Measurements from ENCODE around the gene SYTL1.
A peak's percentile ranks its signal among the peaks of the same experiment; 100 is the strongest.

SYTL1 gene, protein sequence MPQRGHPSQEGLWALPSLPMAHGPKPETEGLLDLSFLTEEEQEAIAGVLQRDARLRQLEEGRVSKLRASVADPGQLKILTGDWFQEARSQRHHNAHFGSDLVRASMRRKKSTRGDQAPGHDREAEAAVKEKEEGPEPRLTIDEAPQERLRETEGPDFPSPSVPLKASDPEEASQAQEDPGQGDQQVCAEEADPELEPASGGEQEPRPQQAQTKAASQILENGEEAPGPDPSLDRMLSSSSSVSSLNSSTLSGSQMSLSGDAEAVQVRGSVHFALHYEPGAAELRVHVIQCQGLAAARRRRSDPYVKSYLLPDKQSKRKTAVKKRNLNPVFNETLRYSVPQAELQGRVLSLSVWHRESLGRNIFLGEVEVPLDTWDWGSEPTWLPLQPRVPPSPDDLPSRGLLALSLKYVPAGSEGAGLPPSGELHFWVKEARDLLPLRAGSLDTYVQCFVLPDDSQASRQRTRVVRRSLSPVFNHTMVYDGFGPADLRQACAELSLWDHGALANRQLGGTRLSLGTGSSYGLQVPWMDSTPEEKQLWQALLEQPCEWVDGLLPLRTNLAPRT

DNA sequence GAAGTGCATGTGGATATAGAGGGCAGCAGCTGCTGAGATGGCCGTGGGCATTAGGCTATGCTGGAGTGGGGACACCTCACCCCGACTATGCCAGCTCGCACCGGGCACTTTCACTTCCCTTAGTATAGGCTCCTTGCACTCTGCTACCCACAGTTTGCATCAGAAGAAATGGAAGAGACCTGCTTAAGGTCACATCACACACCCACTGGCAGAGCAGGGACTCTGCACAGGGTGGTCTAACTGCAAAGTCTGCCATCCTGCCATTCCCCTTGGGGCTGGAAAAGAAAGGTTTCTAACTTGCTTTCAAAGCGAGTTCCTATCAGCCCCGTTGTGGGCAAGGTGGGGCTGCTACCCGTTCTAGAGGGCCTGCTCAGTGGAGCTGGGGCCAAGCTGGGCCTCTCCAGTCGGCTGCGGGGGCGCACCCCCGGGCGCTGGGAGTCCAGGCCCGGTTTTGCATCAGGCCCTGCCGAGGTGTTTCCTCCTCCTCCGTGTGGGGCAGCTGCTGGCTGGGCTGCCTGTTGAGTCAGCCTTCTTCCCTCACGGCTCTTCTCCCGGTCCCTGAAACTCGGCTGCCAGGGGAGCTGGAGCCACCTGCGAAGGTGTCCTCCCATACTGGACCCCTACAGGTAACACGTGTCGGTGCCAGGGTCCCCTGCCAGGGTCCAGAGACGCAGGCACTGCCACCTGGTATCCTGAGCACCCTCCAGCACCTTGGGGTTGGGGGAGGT, at the start of gene SYTL1:
Gene SYTL1, plus strand, starts transcription at position 498 of the 728 bp plus-strand sequence. CDS start 3,313 bp downstream, outside the sequence.
- H3K4me3 ChIP-seq (ENCODE audit: low read depth, low read length): peak within 1 kb of the TSS; percentile 96
- TF ChIP-seq, protein P1, sequence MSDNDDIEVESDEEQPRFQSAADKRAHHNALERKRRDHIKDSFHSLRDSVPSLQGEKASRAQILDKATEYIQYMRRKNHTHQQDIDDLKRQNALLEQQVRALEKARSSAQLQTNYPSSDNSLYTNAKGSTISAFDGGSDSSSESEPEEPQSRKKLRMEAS (IDR thresholded peaks at IDR 0.05; ENCODE audit: low read depth, low read length): peak; percentile 67; the same call in 1 of the 2 replicates
- TF ChIP-seq MYC (IDR thresholded peaks at IDR 0.05; ENCODE audit: low read depth, low read length): peak; percentile 75
- TF ChIP-seq, protein P2, sequence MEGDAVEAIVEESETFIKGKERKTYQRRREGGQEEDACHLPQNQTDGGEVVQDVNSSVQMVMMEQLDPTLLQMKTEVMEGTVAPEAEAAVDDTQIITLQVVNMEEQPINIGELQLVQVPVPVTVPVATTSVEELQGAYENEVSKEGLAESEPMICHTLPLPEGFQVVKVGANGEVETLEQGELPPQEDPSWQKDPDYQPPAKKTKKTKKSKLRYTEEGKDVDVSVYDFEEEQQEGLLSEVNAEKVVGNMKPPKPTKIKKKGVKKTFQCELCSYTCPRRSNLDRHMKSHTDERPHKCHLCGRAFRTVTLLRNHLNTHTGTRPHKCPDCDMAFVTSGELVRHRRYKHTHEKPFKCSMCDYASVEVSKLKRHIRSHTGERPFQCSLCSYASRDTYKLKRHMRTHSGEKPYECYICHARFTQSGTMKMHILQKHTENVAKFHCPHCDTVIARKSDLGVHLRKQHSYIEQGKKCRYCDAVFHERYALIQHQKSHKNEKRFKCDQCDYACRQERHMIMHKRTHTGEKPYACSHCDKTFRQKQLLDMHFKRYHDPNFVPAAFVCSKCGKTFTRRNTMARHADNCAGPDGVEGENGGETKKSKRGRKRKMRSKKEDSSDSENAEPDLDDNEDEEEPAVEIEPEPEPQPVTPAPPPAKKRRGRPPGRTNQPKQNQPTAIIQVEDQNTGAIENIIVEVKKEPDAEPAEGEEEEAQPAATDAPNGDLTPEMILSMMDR (IDR thresholded peaks at IDR 0.05; ENCODE audit: low read depth, low read length): no peak
- DNase-seq (ENCODE audit: low read depth): peak; percentile 96

DNA sequence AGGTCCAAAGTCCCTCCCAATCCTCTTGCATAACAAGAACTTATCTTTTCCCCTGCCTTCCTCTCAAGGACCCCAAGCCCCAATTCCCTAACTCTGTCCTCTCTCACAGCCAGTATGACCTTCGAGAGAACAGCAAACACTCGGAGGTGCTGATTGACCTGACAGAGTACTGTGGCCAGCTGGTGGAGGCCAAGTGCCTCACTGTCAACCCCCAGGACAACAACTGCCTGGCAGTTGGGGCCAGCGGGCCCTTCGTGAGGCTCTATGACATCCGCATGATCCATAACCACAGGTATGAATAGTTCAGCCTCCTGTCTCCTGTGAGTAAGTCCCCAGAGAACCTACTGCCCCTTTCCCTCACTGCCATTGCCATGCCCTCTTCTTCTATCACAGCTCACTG, 49.7 kb upstream of the SYTL1 start:
- DNase-seq (ENCODE audit: low read depth): no peak
- H3K4me3 ChIP-seq (ENCODE audit: low read depth, low read length): no peak overlapping the region
- no peak for TF ChIP-seq MYC (IDR thresholded peaks at IDR 0.05; ENCODE audit: low read depth, low read length)
- TF ChIP-seq, protein P1 (IDR thresholded peaks at IDR 0.05; ENCODE audit: low read depth, low read length): no peak
- TF ChIP-seq, protein P2 (IDR thresholded peaks at IDR 0.05; ENCODE audit: low read depth, low read length): no peak
- TF ChIP-seq POLR2A (IDR thresholded peaks at IDR 0.05; ENCODE audit: extremely low read depth, insufficient read length): no peak

DNA sequence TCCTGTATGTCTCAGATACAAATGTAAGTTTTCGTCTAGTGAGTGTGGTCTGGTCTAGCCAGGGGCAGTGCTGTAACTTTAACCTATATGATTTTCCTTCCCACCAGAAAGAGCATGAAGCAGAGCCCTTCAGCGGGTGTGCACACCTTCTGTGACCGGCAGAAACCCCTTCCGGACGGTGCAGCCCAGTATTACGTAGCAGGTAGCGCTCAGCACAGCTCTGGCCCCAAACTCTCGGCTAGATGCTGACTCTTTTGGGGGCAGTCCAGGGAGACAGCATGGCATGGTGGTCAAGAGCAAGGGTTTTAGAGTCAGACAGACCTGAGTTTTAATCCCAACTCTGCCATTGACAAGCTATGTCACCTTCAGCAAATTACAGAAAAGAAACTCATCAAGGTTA, 47.9 kb upstream of the SYTL1 start:
- TF ChIP-seq MYC (IDR thresholded peaks at IDR 0.05; ENCODE audit: low read depth, low read length): no peak
- no peak for DNase-seq (ENCODE audit: low read depth)
- no peak overlapping the region for H3K4me3 ChIP-seq (ENCODE audit: low read depth, low read length)

DNA sequence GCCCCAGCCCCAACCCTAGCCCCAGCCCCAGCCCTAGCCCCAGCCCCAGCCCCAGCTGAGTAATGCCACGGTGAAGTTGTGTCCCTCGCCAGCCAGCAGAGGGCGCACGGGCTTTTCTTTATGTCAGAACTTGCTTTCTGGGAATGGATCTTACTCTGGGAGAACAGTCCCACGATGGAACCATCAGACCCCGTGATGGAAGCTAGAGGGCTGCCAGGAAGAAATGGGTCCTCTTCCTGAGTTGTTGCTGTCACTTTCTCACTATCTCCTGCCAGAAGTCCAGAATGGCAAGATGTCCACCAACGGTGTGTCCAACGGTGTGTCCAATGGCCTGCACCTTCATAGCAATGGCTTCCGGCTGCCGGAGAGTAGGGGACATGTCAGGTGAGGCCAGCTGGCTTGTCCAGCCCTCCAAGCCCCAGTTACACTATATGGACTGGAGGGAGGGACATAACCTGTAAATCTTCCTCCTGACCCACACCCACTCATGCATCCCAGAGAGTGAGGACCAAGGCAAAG, 45.0 kb upstream of the SYTL1 start:
- no peak overlapping the region for H3K4me3 ChIP-seq (ENCODE audit: low read depth, low read length)
- TF ChIP-seq POLR2A (IDR thresholded peaks at IDR 0.05; ENCODE audit: extremely low read depth, insufficient read length): no peak
- TF ChIP-seq, protein P1 (IDR thresholded peaks at IDR 0.05; ENCODE audit: low read depth, low read length): no peak
- TF ChIP-seq, protein P2 (IDR thresholded peaks at IDR 0.05; ENCODE audit: low read depth, low read length): peak; percentile 65
- no peak for TF ChIP-seq MYC (IDR thresholded peaks at IDR 0.05; ENCODE audit: low read depth, low read length)
- peak; percentile 56 for DNase-seq (ENCODE audit: low read depth)

DNA sequence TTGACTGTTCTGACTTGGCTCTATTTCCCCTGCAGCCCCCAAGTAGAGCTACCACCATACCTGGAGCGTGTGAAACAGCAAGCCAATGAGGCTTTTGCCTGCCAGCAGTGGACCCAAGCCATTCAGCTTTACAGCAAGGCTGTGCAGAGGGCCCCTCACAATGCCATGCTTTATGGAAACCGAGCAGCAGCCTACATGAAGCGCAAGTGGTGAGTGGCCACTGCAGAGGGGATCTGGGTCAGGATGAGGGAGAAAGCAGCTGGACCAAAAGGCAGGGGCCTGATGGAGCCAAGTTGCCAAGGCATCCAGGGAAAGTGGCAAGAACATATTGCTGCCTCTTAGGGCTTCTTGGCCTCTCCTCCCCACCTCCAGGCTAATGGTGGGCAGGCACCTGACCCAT, 43.9 kb upstream of the SYTL1 start:
- no peak for DNase-seq (ENCODE audit: low read depth)
- no peak overlapping the region for H3K4me3 ChIP-seq (ENCODE audit: low read depth, low read length)
- TF ChIP-seq POLR2A (IDR thresholded peaks at IDR 0.05; ENCODE audit: extremely low read depth, insufficient read length) (no peak), MYC (IDR thresholded peaks at IDR 0.05; ENCODE audit: low read depth, low read length) (no peak)
- TF ChIP-seq, protein P1 (IDR thresholded peaks at IDR 0.05; ENCODE audit: low read depth, low read length): no peak
- TF ChIP-seq, protein P2 (IDR thresholded peaks at IDR 0.05; ENCODE audit: low read depth, low read length): no peak
